GM23248 (cell line): ENCODE results near the gene LPCAT2. TPM values are rescaled to one million over a fixed set of nuclear protein-coding genes. Genes with fewer than 3 reads are reported as not detected.

Source experiments
- DNase-seq: peaks from one replicate; pipeline ENCODE4 v3.0.0-alpha.2; 2015
- H2AFZ ChIP-seq: fragments of 200-600 bp; sonication (generic); 2 replicates; pipeline ENCODE4 v1.6.1; 2016; ENCODE audit warnings: antibody characterized with exemption
- H3F3A ChIP-seq: fragments of 200-600 bp; sonication (generic); 2 replicates; pipeline ENCODE4 v1.6.1; 2016; ENCODE audit warnings: mild to moderate bottlenecking, antibody characterized with exemption, mixed run types; ENCODE audit not compliant: insufficient read depth
- H3K27ac ChIP-seq: fragments of 200-600 bp; sonication (generic); 2 replicates; pipeline ENCODE4 v1.5.1; 2016; ENCODE audit warnings: mild to moderate bottlenecking
- H3K27me3 ChIP-seq: fragments of 200-600 bp; sonication (generic); replicated peaks from 2 replicates; pipeline ENCODE4 v1.6.1; 2016; ENCODE audit warnings: mild to moderate bottlenecking; ENCODE audit not compliant: insufficient read depth
- H3K36me3 ChIP-seq: fragments of 200-600 bp; sonication (generic); 2 replicates; pipeline ENCODE4 v1.6.1; 2016; ENCODE audit warnings: low read depth, mild to moderate bottlenecking
- H3K4me1 ChIP-seq: fragments of 200-600 bp; sonication (generic); 2 replicates; pipeline ENCODE4 v1.6.1; 2016; ENCODE audit warnings: mild to moderate bottlenecking; ENCODE audit not compliant: insufficient read depth
- H3K4me2 ChIP-seq: fragments of 200-600 bp; sonication (generic); one replicate; pipeline ENCODE4 v1.6.1; 2016; ENCODE audit warnings: mild to moderate bottlenecking; ENCODE audit not compliant: unreplicated experiment
- H3K4me3 ChIP-seq: fragments of 200-600 bp; sonication (generic); 2 replicates; pipeline ENCODE4 v1.5.1; 2016; ENCODE audit warnings: mild to moderate bottlenecking
- H3K79me2 ChIP-seq: fragments of 200-600 bp; sonication (generic); 2 replicates; pipeline ENCODE4 v1.6.1; 2016; ENCODE audit warnings: mild to moderate bottlenecking; ENCODE audit not compliant: insufficient read depth
- H3K9ac ChIP-seq: fragments of 200-600 bp; sonication (generic); 2 replicates; pipeline ENCODE4 v1.6.1; 2016; ENCODE audit warnings: mild to moderate bottlenecking
- H3K9me2 ChIP-seq: fragments of 200-600 bp; sonication (generic); 2 replicates; pipeline ENCODE4 v1.6.1; 2016; ENCODE audit warnings: mixed run types, mild to moderate bottlenecking, moderate library complexity; ENCODE audit not compliant: insufficient read depth
- H3K9me3 ChIP-seq: fragments of 200-600 bp; sonication (generic); one replicate; pipeline ENCODE4 v1.6.1; 2017; ENCODE audit warnings: low read depth
- H4K20me1 ChIP-seq: fragments of 200-600 bp; sonication (generic); 2 replicates; pipeline ENCODE4 v1.6.0; 2016; ENCODE audit not compliant: insufficient read depth
- EZH2 ChIP-seq: fragments of 200-600 bp; sonication (generic); IDR thresholded peaks from 2 replicates; pipeline ENCODE4 v1.6.1; 2018; ENCODE audit warnings: antibody characterized with exemption, mild to moderate bottlenecking; ENCODE audit not compliant: insufficient read depth, poor library complexity, severe bottlenecking
- EZH2phosphoT487 ChIP-seq: fragments of 200-600 bp; sonication (generic); IDR thresholded peaks from 2 replicates; pipeline ENCODE4 v1.6.1; 2018; ENCODE audit warnings: antibody characterized with exemption, moderate library complexity, mild to moderate bottlenecking, low read depth; ENCODE audit not compliant: insufficient read depth
- WGBS, 2 experiments: methylation state at CpG; one replicate each; pipeline ENCODE4 v1.1.6; 2015 to 2017; ENCODE audit warnings: low lambda C conversion rate in 2 of 2, low coverage in 1 of 2; ENCODE audit errors: missing lambda C conversion rate in 2 of 2; 5-methylcytosine and 5-hydroxymethylcytosine counted together
- in situ Hi-C: fragments of 300-500 bp; cut with MboI; formaldehyde crosslinking; loops from 2 replicates; pipeline ENCODE4 v1.15.0; 2020
- polyA plus RNA-seq: library from polyadenylated mRNA; unstranded; fragments of >200 nt; fragmentation: Nextera tagmentation; extraction: Ambion mirVana; gene quantifications from 2 replicates; pipeline ENCODE4 v1.2.1, GENCODE V29; 2016
- total RNA-seq: library from RNA; depleted of rRNA; stranded (reverse); fragments of >200 nt; shearing (Covaris generic); gene quantifications from 2 replicates; pipeline ENCODE4 v1.2.3, GENCODE V29; 2014

The LPCAT2 gene
- total and polyA plus RNA-seq, 2 experiments from 2014 or later: 11.4 to 12.4 TPM

DNA sequence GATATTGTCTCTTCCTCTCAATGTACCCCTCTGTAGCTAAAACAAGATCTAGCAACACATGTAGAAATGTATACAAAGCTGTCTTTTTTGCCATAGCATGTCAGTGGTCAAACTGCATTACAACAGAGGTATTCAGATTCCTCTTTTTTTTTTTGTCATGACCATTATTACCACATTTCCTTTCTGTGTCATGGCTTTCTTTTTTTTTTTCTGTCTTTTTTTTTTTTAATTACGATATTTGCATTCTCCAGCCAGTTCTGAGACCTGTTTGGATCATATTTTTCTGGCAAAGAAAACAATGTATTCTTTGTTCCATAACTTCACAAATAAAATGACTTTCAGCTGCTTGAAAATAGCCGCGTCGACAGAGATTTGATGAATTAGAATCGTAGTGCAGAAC, 30.2 kb downstream of the LPCAT2 start:
- peak overlapping the region; percentile 59 for H2AFZ ChIP-seq
- no peaks in the 10 kb centered on the region for H4K20me1 ChIP-seq
- TF ChIP-seq EZH2 (no peak), EZH2phosphoT487 (no peak)
- WGBS, 2 experiments: 6 to 15% methylated on average over 5 of the region's 5 CpGs
- no peaks in the 10 kb centered on the region for H3K9me2 ChIP-seq
- H3K4me1 ChIP-seq: peaks cover 33% of the 10 kb centered on the region
- no peaks in the 10 kb centered on the region for H3K36me3 ChIP-seq
- peak overlapping the region; percentile 28; the same call in 1 of the 2 replicates for H3K9ac ChIP-seq
- DNase-seq: peak; percentile 69
- H3K27me3 ChIP-seq: no peaks in the 10 kb centered on the region
- no peaks in the 10 kb centered on the region for H3K9me3 ChIP-seq
- H3F3A ChIP-seq: peaks cover 17% of the 10 kb centered on the region; the same call in 1 of the 2 replicates
- H3K79me2 ChIP-seq: no peaks in the 10 kb centered on the region
- H3K4me2 ChIP-seq: peak overlapping the region; percentile 74
- H3K27ac ChIP-seq: peak overlapping the region; percentile 53
- in situ Hi-C loops: no loop called here
- H3K4me3 ChIP-seq: peak overlapping the region; percentile 18; the same call in 1 of the 2 replicates

DNA sequence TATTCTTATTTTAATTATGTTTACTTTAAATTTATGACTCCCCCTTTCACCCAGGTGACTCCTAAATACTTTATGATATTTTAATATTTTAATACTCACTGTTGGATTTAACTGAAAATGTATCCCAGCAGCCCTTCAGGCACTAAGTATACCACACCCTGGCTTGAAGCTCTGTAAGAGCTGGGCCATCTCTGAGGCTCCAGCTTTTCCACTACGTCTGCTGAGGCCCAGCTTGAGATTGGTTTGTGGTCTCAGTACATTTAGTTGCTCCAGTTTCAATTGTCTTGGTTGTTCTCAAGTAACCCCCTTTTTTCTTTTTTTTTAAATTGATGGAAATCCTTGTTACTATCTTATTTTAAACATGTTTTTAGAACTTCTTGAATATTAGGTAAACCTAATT, 30.6 kb downstream of the LPCAT2 start:
- H3K79me2 ChIP-seq: no peaks in the 10 kb centered on the region
- no peaks in the 10 kb centered on the region for H3K9me2 ChIP-seq
- H3K36me3 ChIP-seq: no peaks in the 10 kb centered on the region
- DNase-seq: peak; percentile 43
- in situ Hi-C loops: no loop called here
- H3K9me3 ChIP-seq: no peaks in the 10 kb centered on the region
- peak overlapping the region; percentile 53 for H3K27ac ChIP-seq
- WGBS, 2 experiments: 28 to 35% methylated on average over 1 of the region's 1 CpG
- peak overlapping the region; percentile 59 for H2AFZ ChIP-seq
- no peaks in the 10 kb centered on the region for H4K20me1 ChIP-seq
- H3K4me3 ChIP-seq: peak overlapping the region; percentile 18; the same call in 1 of the 2 replicates
- H3F3A ChIP-seq: peaks cover 17% of the 10 kb centered on the region; the same call in 1 of the 2 replicates
- TF ChIP-seq EZH2phosphoT487 (no peak), EZH2 (no peak)
- no peaks in the 10 kb centered on the region for H3K27me3 ChIP-seq
- H3K9ac ChIP-seq: peak overlapping the region; percentile 28; the same call in 1 of the 2 replicates
- peak overlapping the region; percentile 74 for H3K4me2 ChIP-seq
- H3K4me1 ChIP-seq: peaks cover 33% of the 10 kb centered on the region

DNA sequence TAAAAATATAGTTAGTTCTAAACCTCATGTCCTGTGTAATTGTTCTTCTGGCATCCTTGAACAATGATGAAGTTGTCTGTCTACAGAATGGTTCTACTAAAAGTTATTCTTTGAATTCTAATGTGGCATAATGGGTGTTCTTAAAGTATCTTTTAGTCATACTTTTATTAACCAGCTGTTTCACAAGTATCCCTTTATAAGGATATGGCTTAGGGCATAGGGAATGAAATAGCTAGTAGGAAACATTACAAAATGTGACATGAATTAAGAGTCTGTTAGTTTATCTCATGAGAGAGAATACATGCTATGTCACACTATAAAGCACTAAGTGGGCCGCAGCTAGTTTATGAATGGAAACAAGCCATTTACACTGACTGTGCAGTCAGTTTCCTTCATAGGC, 31.3 kb downstream of the LPCAT2 start:
- H2AFZ ChIP-seq: no peak overlapping the region
- no peak for DNase-seq
- in situ Hi-C loops: loop anchor here (5.0 kb wide), 2 partner anchors 73 to 162 kb away; no protein-coding TSS in a partner anchor

DNA sequence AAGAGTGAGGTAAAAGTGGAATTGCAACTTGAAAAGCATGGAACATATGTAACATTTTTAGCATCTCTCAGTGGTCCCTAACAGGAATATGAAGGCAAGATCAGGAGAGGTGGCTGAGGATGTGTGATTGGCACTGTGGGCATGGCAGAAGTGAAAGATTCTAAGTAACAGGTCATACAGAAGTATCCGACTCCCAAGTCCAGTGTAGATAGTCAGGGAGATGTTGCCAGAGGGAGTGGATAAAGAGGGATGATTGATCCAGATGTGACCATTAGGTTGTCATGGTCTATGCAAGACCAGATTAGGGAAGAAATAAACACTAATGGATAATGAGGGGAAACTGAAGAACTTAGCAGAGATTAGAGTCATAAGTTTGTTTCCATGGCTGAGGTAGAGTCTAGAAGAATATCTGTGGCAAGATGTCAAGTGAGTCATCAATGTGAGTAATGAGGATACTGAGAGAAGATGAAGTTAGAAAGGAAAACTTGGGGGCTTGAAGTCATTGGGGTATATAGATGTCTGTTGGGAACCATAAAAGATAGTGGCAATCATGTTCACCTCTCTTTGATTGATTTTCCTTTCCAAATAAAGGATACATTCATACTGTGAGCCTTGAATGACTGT, 33.7 kb downstream of the LPCAT2 start:
- 80 to 84% methylated on average over 1 of the region's 1 CpG for WGBS, 2 experiments
- H3K27me3 ChIP-seq: no peaks in the 10 kb centered on the region
- H3K9me2 ChIP-seq: no peaks in the 10 kb centered on the region
- no peaks in the 10 kb centered on the region for H3K9me3 ChIP-seq
- H3K4me3 ChIP-seq: no peak overlapping the region
- no peak for TF ChIP-seq EZH2
- no peak for TF ChIP-seq EZH2phosphoT487
- no peak overlapping the region for H3K9ac ChIP-seq
- no peak overlapping the region for H2AFZ ChIP-seq
- peak overlapping the region; percentile 9 for H3K4me2 ChIP-seq
- H4K20me1 ChIP-seq: no peaks in the 10 kb centered on the region
- peaks cover 17% of the 10 kb centered on the region; the same call in 1 of the 2 replicates for H3F3A ChIP-seq
- no peaks in the 10 kb centered on the region for H3K79me2 ChIP-seq
- H3K36me3 ChIP-seq: no peaks in the 10 kb centered on the region
- H3K27ac ChIP-seq: peak overlapping the region; percentile 42
- DNase-seq: peak; percentile 87
- peaks cover 33% of the 10 kb centered on the region for H3K4me1 ChIP-seq
- in situ Hi-C loops: loop anchor here (5.0 kb wide), 2 partner anchors 75 to 160 kb away; no protein-coding TSS in a partner anchor

More for the DNA sequence above, 31.3 kb downstream of the LPCAT2 start:
- no peaks in the 10 kb centered on the region for H4K20me1 ChIP-seq
- H3F3A ChIP-seq: peaks cover 17% of the 10 kb centered on the region; the same call in 1 of the 2 replicates
- H3K4me3 ChIP-seq: no peak overlapping the region
- H3K9me3 ChIP-seq: no peaks in the 10 kb centered on the region
- H3K79me2 ChIP-seq: no peaks in the 10 kb centered on the region
- H3K27me3 ChIP-seq: no peaks in the 10 kb centered on the region
- WGBS, 2 experiments: 92 to 100% methylated on average over 1 of the region's 1 CpG
- H3K4me2 ChIP-seq: no peak overlapping the region
- no peaks in the 10 kb centered on the region for H3K9me2 ChIP-seq
- TF ChIP-seq EZH2phosphoT487 (no peak), EZH2 (no peak)
- no peaks in the 10 kb centered on the region for H3K36me3 ChIP-seq
- peaks cover 33% of the 10 kb centered on the region for H3K4me1 ChIP-seq
- H3K27ac ChIP-seq: no peak overlapping the region
- no peak overlapping the region for H3K9ac ChIP-seq
